Lower leg skin (tissue), 3 donors: ENCODE data around the gene JAK1.

Source experiments
- CTCF ChIP-seq, 3 donors: fragments of 450-650 bp; IDR thresholded peaks; one replicate each; pipeline ENCODE4 v1.5.1; 2016; ENCODE audit warnings: antibody characterized with exemption in 3 of 3, mild to moderate bottlenecking in 3 of 3, moderate library complexity in 2 of 3
- POLR2A ChIP-seq, 2 donors: fragments of 450-650 bp; IDR thresholded peaks; one replicate each; pipeline ENCODE4 v1.6.1; 2016 to 2017; ENCODE audit warnings: antibody characterized with exemption in 2 of 2, mild to moderate bottlenecking in 1 of 2, moderate library complexity in 1 of 2

GRCh38 chr1:64798872-64799271 is 167.5 kb downstream of the JAK1 start:
- no peak for TF ChIP-seq CTCF (IDR thresholded peaks at IDR 0.05)
- TF ChIP-seq POLR2A (IDR thresholded peaks at IDR 0.05): no peak
